DND-41 (cell line): Measurements from ENCODE around the gene TRAPPC2L.

Experiments
- ATAC-seq: fragments of 200-7000 bp; cut with Tn5 transposase; 3 replicates; pipeline ENCODE4 v1.9.1; 2021; ENCODE audit warnings: low read depth; ENCODE audit not compliant: insufficient read depth
- DNase-seq: peaks from one replicate; pipeline ENCODE4 v3.0.0-alpha.2; 2020
- H2AFZ ChIP-seq: 2 replicates; pipeline ENCODE4 v1.6.0; 2012; ENCODE audit warnings: low read depth, low read length
- H3K27ac ChIP-seq: 2 replicates; pipeline ENCODE4 v1.5.1; 2012; ENCODE audit warnings: low read length, inconsistent platforms
- H3K27me3 ChIP-seq: fragments of 200-600 bp; sonication (generic); 2 replicates; pipeline ENCODE4 v1.6.0; 2012; ENCODE audit warnings: low read length, mild to moderate bottlenecking, inconsistent platforms; ENCODE audit not compliant: insufficient read depth, poor library complexity
- H3K36me3 ChIP-seq: 2 replicates; pipeline ENCODE4 v1.5.1; 2012; ENCODE audit warnings: low read length, inconsistent platforms; ENCODE audit not compliant: insufficient read depth
- H3K4me1 ChIP-seq: 2 replicates; pipeline ENCODE4 v1.5.1; 2012; ENCODE audit warnings: mild to moderate bottlenecking, low read length; ENCODE audit not compliant: insufficient read depth
- H3K4me2 ChIP-seq: 2 replicates; pipeline ENCODE4 v1.6.0; 2012; ENCODE audit warnings: mild to moderate bottlenecking, moderate library complexity, low read length, inconsistent platforms; ENCODE audit not compliant: insufficient read depth
- H3K4me3 ChIP-seq, 2 experiments: fragments of 200-600 bp in 1 of 2; shearing (Covaris generic) in 1 of 2; 2 replicates each; pipeline ENCODE4 v1.5.1; 2012 to 2016; ENCODE audit warnings: inconsistent platforms in 2 of 2, low read length in 2 of 2, mild to moderate bottlenecking in 2 of 2, low read depth in 1 of 2, moderate library complexity in 1 of 2
- H3K79me2 ChIP-seq: 2 replicates; pipeline ENCODE4 v1.6.0; 2012; ENCODE audit warnings: low read length, inconsistent platforms; ENCODE audit not compliant: insufficient read depth
- H3K9ac ChIP-seq: 2 replicates; pipeline ENCODE4 v1.6.0; 2012; ENCODE audit warnings: low read depth, mild to moderate bottlenecking, inconsistent platforms, low read length, moderate library complexity
- H3K9me3 ChIP-seq: 2 replicates; pipeline ENCODE4 v1.5.1; 2012; ENCODE audit warnings: low read length, moderate library complexity, mild to moderate bottlenecking, inconsistent platforms; ENCODE audit not compliant: insufficient read depth, severe bottlenecking
- H4K20me1 ChIP-seq: 2 replicates; pipeline ENCODE4 v1.6.0; 2012; ENCODE audit warnings: low read length; ENCODE audit not compliant: insufficient read depth
- EZH2 ChIP-seq: IDR thresholded peaks from 3 replicates; pipeline ENCODE4 v1.6.1; 2012; ENCODE audit warnings: borderline replicate concordance, low read depth, mild to moderate bottlenecking, moderate library complexity, low read length, inconsistent platforms; ENCODE audit not compliant: severe bottlenecking
- TF ChIP-seq, protein P1 (sequence below): IDR thresholded peaks from 2 replicates; pipeline ENCODE4 v1.5.1; 2012; ENCODE audit warnings: borderline replicate concordance, low read length, moderate library complexity, mild to moderate bottlenecking; ENCODE audit not compliant: poor library complexity, severe bottlenecking; ENCODE audit errors: extremely low read depth

TRAPPC2L gene

DNA sequence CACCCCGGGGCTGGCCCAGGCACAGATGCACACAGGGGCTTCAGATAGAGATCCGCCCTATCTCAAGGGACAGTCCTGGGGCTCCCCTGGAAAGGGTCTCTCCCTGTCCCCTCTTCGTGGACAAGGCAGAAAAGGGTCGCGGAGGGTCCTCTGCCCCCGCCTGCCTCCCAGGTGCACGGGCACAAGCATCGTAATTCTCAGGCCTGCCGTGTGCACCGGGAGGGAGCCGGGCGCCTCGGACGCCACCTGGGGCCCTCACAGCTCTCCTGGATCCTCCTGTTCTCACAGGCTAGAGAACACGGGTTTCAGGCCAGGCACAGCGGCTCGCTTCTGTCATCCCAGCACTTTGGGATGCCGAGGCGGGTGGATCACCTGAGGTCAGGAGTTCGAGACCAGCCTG lies 21.4 kb downstream of the TRAPPC2L start:
- TF ChIP-seq, protein P1, sequence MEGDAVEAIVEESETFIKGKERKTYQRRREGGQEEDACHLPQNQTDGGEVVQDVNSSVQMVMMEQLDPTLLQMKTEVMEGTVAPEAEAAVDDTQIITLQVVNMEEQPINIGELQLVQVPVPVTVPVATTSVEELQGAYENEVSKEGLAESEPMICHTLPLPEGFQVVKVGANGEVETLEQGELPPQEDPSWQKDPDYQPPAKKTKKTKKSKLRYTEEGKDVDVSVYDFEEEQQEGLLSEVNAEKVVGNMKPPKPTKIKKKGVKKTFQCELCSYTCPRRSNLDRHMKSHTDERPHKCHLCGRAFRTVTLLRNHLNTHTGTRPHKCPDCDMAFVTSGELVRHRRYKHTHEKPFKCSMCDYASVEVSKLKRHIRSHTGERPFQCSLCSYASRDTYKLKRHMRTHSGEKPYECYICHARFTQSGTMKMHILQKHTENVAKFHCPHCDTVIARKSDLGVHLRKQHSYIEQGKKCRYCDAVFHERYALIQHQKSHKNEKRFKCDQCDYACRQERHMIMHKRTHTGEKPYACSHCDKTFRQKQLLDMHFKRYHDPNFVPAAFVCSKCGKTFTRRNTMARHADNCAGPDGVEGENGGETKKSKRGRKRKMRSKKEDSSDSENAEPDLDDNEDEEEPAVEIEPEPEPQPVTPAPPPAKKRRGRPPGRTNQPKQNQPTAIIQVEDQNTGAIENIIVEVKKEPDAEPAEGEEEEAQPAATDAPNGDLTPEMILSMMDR: no peak
- no peak for TF ChIP-seq EZH2
- Histone ChIP-seq H3K36me3 (no peaks in the 10 kb centered on the region), H3K27ac (no peak overlapping the region), H3K79me2 (no peaks in the 10 kb centered on the region), H3K4me1 (no peaks in the 10 kb centered on the region), H3K4me2 (no peak overlapping the region), H4K20me1 (0 out of 2 replicates have a peak, but pooled peaks cover 3% of the 10 kb centered on the region), H3K4me3 (no peak overlapping the region), H3K27me3 (no peaks in the 10 kb centered on the region), H2AFZ (no peak overlapping the region), H3K9ac (no peak overlapping the region), H3K9me3 (no peaks in the 10 kb centered on the region)
- no peak for ATAC-seq
- no peak for DNase-seq

GRCh38 chr16:88878967-88879787 lies 22.2 kb downstream of the TRAPPC2L start:
- ATAC-seq: no peak
- Histone ChIP-seq H3K9me3 (no peaks in the 10 kb centered on the region), H3K79me2 (no peaks in the 10 kb centered on the region), H3K36me3 (no peaks in the 10 kb centered on the region), H4K20me1 (0 out of 2 replicates have a peak, but pooled peaks cover 3% of the 10 kb centered on the region), H3K4me2 (no peak overlapping the region), H3K27me3 (no peaks in the 10 kb centered on the region), H3K9ac (no peak overlapping the region), H3K4me1 (no peaks in the 10 kb centered on the region), H3K4me3 (no peak overlapping the region), H3K27ac (no peak overlapping the region), H2AFZ (no peak overlapping the region)
- TF ChIP-seq, protein P1: no peak
- TF ChIP-seq EZH2: no peak
- no peak for DNase-seq

DNA sequence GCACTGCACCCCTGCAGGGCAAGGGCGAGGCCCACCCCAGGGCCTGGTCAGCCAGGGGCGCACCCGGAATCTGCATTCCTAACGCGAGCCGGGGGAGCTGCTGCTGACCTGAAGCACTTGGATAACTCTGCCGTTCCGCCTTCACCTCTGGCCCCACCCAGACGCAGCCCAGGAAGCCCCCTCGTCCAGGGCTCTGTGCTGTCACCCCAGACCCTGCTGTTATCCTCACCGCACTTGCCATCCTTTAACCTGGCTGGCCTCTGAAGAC lies 22.8 kb downstream of the TRAPPC2L start:
- no peak overlapping the region for H2AFZ ChIP-seq
- H3K27ac ChIP-seq: no peak overlapping the region
- TF ChIP-seq, protein P1: no peak
- TF ChIP-seq EZH2: no peak
- no peaks in the 10 kb centered on the region for H3K27me3 ChIP-seq
- no peak overlapping the region for H3K4me2 ChIP-seq
- H4K20me1 ChIP-seq: 0 out of 2 replicates have a peak, but pooled peaks cover 3% of the 10 kb centered on the region
- H3K4me1 ChIP-seq: no peaks in the 10 kb centered on the region
- no peaks in the 10 kb centered on the region for H3K36me3 ChIP-seq
- no peaks in the 10 kb centered on the region for H3K9me3 ChIP-seq
- DNase-seq: no peak
- H3K79me2 ChIP-seq: no peaks in the 10 kb centered on the region
- ATAC-seq: no peak
- no peak overlapping the region for H3K4me3 ChIP-seq
- H3K9ac ChIP-seq: no peak overlapping the region
